Suprapubic skin (tissue), 4 donors: Measurements from ENCODE around the gene UBA1. TPM values are rescaled to one million over a fixed set of nuclear protein-coding genes. Genes with fewer than 3 reads are reported as not detected.

ENCODE experiments used
- DNase-seq, 2 donors: peaks; one replicate each; pipeline ENCODE4 v3.0.0-alpha.2; 2019; ENCODE audit warnings: low spot score in 2 of 2
- H3K27ac ChIP-seq: fragments of 200-600 bp; sonication (generic); one replicate; pipeline ENCODE4 v1.5.1; 2019
- H3K27me3 ChIP-seq: fragments of 200-600 bp; sonication (generic); one replicate; pipeline ENCODE4 v1.5.1; 2019
- H3K36me3 ChIP-seq: fragments of 200-600 bp; sonication (generic); one replicate; pipeline ENCODE4 v1.5.1; 2019
- H3K4me1 ChIP-seq: fragments of 200-600 bp; sonication (generic); one replicate; pipeline ENCODE4 v1.5.1; 2019
- H3K4me3 ChIP-seq: fragments of 200-600 bp; sonication (generic); one replicate; pipeline ENCODE4 v1.5.1; 2019; ENCODE audit warnings: mild to moderate bottlenecking
- H3K9me3 ChIP-seq: fragments of 200-600 bp; sonication (generic); one replicate; pipeline ENCODE4 v1.5.1; 2019
- EP300 ChIP-seq: sonication (generic); formaldehyde crosslinking; IDR thresholded peaks from one replicate; pipeline ENCODE4 v1.6.1; 2017; ENCODE audit warnings: antibody characterized with exemption
- POLR2A ChIP-seq, 2 donors: fragments of 450-650 bp; IDR thresholded peaks; one replicate each; pipeline ENCODE4 v1.6.1; 2017; ENCODE audit warnings: antibody characterized with exemption in 2 of 2, mild to moderate bottlenecking in 2 of 2, moderate library complexity in 2 of 2
- POLR2AphosphoS5 ChIP-seq, 3 donors: sonication (generic); formaldehyde crosslinking; IDR thresholded peaks; one replicate each; pipeline ENCODE4 v1.6.1; 2017; ENCODE audit warnings: antibody characterized with exemption in 3 of 3
- WGBS: methylation state at CpG from one replicate; pipeline ENCODE4 v1.1.5; 2018; 5-methylcytosine and 5-hydroxymethylcytosine counted together
- total RNA-seq, 4 donors: library from RNA; depleted of rRNA; stranded (reverse); fragments of >200 nt; gene quantifications; one replicate each; pipeline ENCODE4 v1.1.0, GENCODE V29; 2016
- TF ChIP-seq, protein P1 (sequence below), 2 donors: fragments of 200-600 bp in 1 of 2; fragments of 450-650 bp in 1 of 2; sonication (generic) in 1 of 2; IDR thresholded peaks; one replicate each; pipeline ENCODE4 v1.5.1; 2016 to 2019; ENCODE audit warnings: antibody characterized with exemption in 2 of 2, mild to moderate bottlenecking in 1 of 2, moderate library complexity in 1 of 2

The UBA1 gene
- total RNA-seq, 4 donors from 2014 or later, result 146 to 186 (median 157) TPM

DNA sequence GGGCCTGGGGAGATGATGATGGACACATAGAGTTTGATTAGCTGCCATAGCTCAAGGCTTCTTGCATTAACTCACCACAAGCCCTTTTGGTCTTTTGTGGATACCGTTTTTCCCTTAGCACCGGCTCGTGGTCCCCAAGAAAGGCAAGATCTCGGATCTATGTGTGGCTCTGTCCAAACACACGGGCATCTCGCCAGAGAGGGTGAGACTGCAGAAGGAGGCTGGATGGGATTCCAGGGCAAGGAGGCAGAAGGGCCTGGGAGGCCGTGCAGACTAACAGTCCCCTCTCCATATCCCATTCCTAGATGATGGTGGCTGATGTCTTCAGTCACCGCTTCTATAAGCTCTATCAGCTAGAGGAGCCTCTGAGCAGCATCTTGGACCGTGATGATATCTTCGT is 48.7 kb downstream of the UBA1 start:
- no peaks in the 10 kb centered on the region for H3K4me1 ChIP-seq
- 96% methylated on average over 9 of the region's 10 CpGs for WGBS
- peak in 1 of 2 donors; percentile 44 for DNase-seq

DNA sequence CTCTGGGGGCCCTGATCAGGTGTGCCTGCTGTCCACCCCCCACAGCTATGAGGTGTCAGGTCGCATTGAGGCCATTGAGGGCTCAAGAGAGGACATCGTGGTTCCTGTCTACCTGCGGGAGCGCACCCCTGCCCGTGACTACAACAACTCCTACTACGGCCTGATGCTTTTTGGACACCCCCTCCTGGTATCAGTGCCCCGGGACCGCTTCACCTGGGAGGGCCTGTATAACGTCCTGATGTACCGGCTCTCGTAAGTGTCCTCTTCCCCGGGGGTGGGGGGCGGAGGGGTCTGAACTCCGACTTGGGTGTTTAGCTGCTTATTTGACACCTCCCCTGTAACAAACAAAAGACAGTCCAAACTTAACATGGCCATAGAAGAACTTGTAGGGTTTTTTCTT is 49.7 kb downstream of the UBA1 start:
- no peaks in the 10 kb centered on the region for H3K27me3 ChIP-seq
- peak in 1 of 2 donors; percentile 55 for DNase-seq
- H3K27ac ChIP-seq, result no peak overlapping the region
- H3K36me3 ChIP-seq, result peaks cover 43% of the 10 kb centered on the region
- TF ChIP-seq POLR2A (IDR thresholded peaks at IDR 0.05) (no peak), EP300 (no peak), POLR2AphosphoS5 (IDR thresholded peaks at IDR 0.05) (no peak)
- TF ChIP-seq, protein P1, sequence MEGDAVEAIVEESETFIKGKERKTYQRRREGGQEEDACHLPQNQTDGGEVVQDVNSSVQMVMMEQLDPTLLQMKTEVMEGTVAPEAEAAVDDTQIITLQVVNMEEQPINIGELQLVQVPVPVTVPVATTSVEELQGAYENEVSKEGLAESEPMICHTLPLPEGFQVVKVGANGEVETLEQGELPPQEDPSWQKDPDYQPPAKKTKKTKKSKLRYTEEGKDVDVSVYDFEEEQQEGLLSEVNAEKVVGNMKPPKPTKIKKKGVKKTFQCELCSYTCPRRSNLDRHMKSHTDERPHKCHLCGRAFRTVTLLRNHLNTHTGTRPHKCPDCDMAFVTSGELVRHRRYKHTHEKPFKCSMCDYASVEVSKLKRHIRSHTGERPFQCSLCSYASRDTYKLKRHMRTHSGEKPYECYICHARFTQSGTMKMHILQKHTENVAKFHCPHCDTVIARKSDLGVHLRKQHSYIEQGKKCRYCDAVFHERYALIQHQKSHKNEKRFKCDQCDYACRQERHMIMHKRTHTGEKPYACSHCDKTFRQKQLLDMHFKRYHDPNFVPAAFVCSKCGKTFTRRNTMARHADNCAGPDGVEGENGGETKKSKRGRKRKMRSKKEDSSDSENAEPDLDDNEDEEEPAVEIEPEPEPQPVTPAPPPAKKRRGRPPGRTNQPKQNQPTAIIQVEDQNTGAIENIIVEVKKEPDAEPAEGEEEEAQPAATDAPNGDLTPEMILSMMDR (IDR thresholded peaks at IDR 0.05), result no peak
- WGBS, result 92% methylated on average over 12 of the region's 14 CpGs
- H3K4me1 ChIP-seq, result no peaks in the 10 kb centered on the region
- H3K4me3 ChIP-seq, result no peak overlapping the region
- no peaks in the 10 kb centered on the region for H3K9me3 ChIP-seq

More for the DNA sequence above, 48.7 kb downstream of the UBA1 start:
- Histone ChIP-seq H3K27me3 (no peaks in the 10 kb centered on the region), H3K36me3 (peaks cover 40% of the 10 kb centered on the region), H3K4me3 (no peak overlapping the region), H3K27ac (no peak overlapping the region), H3K9me3 (no peaks in the 10 kb centered on the region)
- no peak for TF ChIP-seq EP300
- no peak for TF ChIP-seq POLR2AphosphoS5 (IDR thresholded peaks at IDR 0.05)
- TF ChIP-seq, protein P1 (IDR thresholded peaks at IDR 0.05), result no peak
- no peak for TF ChIP-seq POLR2A (IDR thresholded peaks at IDR 0.05)

DNA sequence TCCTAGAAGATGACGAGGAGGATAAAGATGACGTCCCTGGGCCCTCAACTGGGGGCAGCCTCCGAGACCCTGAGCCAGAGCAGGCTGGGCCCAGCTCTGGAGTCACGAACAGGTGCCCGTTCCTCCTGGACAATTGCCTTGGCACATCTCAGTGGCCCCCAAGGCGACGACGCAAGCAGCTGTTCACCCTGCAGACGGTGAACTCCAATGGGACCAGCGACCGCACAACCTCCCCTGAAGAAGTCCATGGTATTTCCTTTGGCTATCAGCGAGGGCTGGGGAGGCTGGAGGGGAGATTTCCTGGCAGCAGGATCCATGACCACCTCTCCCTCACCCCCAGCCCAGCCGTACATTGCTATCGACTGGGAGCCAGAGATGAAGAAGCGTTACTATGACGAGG is 51.0 kb downstream of the UBA1 start:
- DNase-seq, result no peak
- H3K4me3 ChIP-seq, result no peak overlapping the region
- TF ChIP-seq, protein P1 (IDR thresholded peaks at IDR 0.05), result no peak
- no peak for TF ChIP-seq POLR2A (IDR thresholded peaks at IDR 0.05)
- no peak for TF ChIP-seq POLR2AphosphoS5 (IDR thresholded peaks at IDR 0.05)
- TF ChIP-seq EP300, result no peak
- H3K9me3 ChIP-seq, result no peaks in the 10 kb centered on the region
- peaks cover 43% of the 10 kb centered on the region for H3K36me3 ChIP-seq
- no peaks in the 10 kb centered on the region for H3K27me3 ChIP-seq
- no peak overlapping the region for H3K27ac ChIP-seq
- WGBS, result 87% methylated on average over 8 of the region's 16 CpGs
- H3K4me1 ChIP-seq, result no peaks in the 10 kb centered on the region

DNA sequence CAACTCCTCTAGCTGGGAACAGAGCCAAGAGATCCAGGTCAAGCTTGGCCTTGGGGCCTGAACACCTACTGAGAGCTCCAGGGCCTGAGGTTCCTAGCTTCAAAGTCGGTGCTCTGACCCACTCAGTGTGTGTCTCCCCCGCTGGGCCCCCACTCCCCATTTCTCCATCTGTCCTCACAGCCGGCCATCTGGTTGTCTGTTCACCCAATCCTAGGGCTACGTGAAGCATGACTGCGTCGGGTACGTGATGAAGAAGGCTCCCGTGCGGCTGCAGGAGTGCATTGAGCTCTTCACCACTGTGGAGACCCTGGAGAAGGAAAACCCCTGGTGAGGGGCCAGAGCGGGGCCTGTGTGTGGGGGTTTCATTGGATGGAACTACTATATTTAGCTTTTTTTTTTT is 51.5 kb downstream of the UBA1 start:
- no peak overlapping the region for H3K4me3 ChIP-seq
- DNase-seq, result no peak
- H3K27ac ChIP-seq, result no peak overlapping the region
- WGBS, result 89% methylated on average over 10 of the region's 10 CpGs
- H3K4me1 ChIP-seq, result no peaks in the 10 kb centered on the region
- TF ChIP-seq POLR2A (IDR thresholded peaks at IDR 0.05) (no peak), POLR2AphosphoS5 (IDR thresholded peaks at IDR 0.05) (no peak), EP300 (no peak)
- TF ChIP-seq, protein P1 (IDR thresholded peaks at IDR 0.05), result no peak
- H3K36me3 ChIP-seq, result peaks cover 42% of the 10 kb centered on the region
- H3K9me3 ChIP-seq, result no peaks in the 10 kb centered on the region
- no peaks in the 10 kb centered on the region for H3K27me3 ChIP-seq

DNA sequence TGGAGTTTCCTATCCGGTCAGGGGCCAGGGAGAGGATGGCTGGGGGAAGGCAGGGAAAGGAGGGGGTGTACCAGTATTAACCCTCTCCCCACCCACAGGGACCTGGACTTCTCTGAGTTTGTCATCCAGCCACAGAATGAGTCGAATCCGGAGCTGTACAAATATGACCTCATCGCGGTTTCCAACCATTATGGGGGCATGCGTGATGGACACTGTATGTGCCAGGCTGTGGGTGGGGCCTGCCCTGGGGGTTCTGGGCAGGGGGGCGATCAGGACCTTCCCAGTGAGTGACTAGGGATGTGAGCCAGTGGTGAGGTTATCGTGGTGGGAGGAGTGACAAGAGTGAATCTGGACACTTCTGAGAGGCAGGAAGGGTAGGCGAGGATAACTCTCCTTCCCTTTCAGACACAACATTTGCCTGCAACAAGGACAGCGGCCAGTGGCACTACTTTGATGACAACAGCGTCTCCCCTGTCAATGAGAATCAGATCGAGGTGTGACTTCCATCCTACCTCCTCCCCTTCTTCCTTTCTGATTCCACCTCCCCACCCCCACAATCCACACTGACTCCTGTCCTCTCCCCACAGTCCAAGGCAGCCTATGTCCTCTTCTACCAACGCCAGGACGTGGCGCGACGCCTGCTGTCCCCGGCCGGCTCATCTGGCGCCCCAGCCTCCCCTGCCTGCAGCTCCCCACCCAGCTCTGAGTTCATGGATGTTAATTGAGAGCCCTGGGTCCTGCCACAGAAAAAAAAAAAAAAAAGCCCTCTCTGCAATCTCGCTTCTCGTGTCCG is 53.8 kb downstream of the UBA1 start:
- H3K9me3 ChIP-seq, result no peaks in the 10 kb centered on the region
- no peak for DNase-seq
- H3K4me3 ChIP-seq, result no peak overlapping the region
- peaks cover 20% of the 10 kb centered on the region for H3K36me3 ChIP-seq
- no peaks in the 10 kb centered on the region for H3K27me3 ChIP-seq
- no peak for TF ChIP-seq POLR2A (IDR thresholded peaks at IDR 0.05)
- TF ChIP-seq EP300, result no peak
- TF ChIP-seq, protein P1 (IDR thresholded peaks at IDR 0.05), result no peak
- no peak for TF ChIP-seq POLR2AphosphoS5 (IDR thresholded peaks at IDR 0.05)
- no peaks in the 10 kb centered on the region for H3K4me1 ChIP-seq
- H3K27ac ChIP-seq, result no peak overlapping the region
- WGBS, result 84% methylated on average over 23 of the region's 23 CpGs
